A375 (cell line): ENCODE results near the gene MISP3. TPM values are rescaled to one million over a fixed set of nuclear protein-coding genes. Genes with fewer than 3 reads are reported as not detected.

Experiments used
- total RNA-seq: library from RNA; depleted of rRNA; stranded (reverse); fragments of >200 nt; shearing (Covaris generic); gene quantifications from 2 replicates; pipeline ENCODE4 v1.2.3, GENCODE V29; 2014; rRNA removed

Gene MISP3
- total RNA-seq = 0.82 and 2.6 TPM in 2 replicates

DNA sequence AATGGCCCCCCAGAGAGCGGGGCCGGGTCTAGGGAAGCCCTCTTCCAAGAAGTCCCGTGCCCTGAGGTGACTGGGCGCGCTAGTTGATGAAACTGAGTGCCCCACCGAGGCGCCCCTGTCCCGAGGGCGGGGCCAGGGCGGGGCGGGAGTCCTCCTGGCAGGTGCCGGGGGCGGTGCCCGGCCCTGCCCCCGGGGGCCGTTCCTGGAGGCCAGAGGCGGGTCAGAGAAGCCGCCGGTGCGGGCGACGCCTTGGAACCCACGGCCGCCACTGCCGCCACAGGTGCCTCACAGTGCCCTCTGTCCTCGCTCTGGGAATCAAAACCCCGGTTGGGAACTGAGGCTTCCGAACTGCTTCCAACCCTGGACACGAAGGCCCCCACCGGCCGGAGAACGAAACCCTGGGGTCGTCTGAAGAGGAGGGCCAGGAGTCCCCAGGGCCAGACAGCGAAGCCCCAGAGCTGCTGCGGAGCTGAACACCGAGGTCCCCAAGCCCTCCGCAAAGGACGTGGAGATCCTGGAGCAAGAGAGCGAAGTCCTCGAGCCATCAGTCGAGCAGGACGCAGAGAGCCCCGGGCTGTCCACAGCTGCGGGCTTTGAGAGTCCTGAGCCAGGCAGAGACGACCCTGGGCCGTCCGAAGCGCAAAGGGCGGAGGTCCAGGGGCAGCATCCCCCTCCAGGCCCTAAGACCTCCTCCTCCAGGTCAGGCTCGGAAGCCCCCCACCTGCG is at the start of gene MISP3:
MISP3 (plus strand) TSS at position 252 of the 726 bp plus-strand sequence. CDS start 524 bp downstream, outside the sequence.

DNA sequence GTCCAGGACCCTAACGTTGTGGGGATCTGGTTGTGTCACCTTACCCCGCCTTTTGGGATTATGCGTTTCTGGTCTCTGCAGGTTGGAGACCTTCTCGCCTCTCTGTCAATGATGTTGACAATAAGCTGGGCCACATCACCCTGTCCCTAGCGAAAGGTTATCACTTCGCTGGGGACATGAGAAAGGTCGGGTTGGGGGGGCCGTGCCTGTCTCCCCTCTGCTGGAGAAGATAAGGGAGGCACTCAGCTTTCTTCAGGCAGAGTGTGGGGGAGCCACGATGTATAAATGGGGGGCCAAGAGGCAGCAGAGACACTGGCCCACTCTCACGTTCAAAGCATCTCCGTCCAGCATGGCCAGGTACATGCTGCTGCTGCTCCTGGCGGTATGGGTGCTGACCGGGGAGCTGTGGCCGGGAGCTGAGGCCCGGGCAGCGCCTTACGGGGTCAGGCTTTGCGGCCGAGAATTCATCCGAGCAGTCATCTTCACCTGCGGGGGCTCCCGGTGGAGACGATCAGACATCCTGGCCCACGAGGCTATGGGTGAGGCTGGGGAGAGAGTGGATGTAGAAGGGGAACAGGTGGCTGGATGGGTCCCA is 44.6 kb upstream of the MISP3 start, which contains the start of gene RLN3:
RLN3 (plus strand) TSS at position 293 of the 595 bp plus-strand sequence; CDS start at position 350, 57 bp downstream.

DNA sequence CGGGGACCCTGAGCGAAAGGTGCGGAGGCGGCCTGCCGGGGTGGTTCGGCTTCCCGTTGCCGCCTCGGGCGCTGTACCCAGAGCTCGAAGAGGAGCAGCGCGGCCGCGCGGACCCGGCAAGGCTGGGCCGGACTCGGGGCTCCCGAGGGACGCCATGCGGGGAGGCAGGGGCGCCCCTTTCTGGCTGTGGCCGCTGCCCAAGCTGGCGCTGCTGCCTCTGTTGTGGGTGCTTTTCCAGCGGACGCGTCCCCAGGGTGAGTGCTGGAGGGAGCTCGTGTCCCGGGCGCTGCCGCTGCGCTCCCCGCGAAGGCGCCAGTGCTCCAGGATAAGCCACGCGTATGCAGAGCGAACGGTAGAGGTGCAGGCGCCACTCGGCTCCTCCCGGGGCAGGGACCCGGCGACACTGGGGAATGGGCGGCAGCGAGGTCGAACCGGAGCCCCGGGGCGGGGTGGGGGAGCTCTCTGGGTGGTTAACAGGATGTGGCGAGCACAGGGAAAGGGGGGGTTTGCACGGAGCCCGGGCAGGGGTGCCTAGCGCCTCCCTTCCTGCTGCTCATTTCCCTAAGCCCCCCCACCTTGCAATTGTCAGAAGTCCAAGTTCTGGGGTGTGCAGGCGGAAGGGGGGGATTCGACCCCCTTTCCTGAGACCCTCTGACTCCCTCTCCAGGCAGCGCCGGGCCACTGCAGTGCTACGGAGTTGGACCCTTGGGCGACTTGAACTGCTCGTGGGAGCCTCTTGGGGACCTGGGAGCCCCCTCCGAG is 40.7 kb upstream of the MISP3 start, which contains the start of gene IL27RA:
IL27RA (plus strand) TSS at position 44 of the 762 bp plus-strand sequence; CDS start at position 155, 111 bp downstream.

DNA sequence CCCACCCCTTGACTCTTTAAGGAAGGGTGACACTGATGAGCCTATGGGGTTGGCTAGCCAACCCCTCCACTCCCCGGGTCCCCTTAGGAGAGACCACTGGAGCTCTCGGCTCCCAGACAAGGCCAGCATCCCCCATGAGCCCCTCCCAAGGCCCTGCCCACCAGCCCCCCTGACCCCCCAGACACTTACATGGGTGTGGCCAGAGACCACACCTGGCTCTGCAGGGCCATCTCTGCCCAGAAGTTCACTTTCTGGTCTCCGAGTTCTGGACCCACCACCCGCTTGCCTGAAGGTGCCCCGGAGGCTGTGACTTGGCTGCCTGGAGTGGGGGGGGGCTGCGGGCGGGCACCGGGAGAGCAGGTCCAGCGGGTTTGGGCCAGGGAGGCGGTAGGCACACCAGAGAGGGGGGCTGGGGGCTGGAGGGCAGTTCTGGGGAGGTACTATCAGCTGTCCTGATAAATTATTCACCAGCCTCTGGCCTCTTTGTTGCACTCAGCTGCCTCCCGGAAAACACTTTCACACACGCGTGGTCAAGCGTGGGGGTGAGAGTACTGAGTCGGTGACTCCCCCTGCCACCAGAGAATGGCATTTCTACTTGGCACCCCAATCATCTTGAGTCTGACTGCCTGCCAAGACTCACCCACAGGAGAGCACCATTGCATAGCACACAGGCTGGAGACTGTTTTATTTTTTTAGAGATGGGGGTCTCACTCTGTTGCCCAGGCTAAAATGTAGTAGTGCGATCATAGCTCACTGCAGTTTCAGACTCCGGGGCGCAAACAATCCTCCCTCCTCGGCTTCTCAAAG is 10.6 kb upstream of the MISP3 start, which contains the start of gene PALM3:
PALM3 (minus strand) TSS at position 326 of the 807 bp plus-strand sequence; CDS start at position 230, 96 bp downstream.

DNA sequence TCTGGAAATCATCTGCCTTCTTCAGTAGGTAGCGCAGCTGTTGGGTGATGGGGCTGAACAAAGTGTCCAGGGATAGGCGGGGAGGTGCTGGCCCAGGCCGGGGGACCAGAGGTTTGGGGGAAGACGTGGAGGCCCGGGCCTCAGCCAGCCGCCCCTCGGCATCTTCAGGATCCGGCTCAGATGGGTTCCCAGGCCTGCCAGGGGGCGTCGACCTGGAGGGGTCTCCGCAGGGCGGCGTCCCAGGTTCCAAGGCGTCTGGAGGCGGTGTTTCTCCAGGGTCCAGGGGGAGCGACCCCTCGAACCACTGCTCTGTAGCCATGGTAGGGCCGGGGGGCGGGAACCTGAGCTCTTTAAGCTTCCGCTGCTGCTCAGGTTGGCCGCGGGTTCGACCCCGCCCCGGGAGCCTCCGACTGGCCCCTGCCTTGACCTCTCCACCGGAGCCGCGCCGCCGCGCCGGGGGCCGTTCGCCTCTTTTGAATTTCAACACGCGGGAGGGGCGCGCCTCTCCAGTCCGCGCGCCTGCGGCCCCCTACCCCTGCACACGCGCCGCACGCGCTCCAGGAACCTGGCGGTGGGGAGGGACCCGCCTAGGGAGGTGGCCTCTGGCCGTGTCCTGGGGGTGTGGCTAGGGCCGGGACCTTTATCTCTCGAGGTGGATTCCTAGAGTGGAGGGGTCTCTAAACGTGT is 12.9 kb downstream of the MISP3 start, which contains the start of gene C19orf67:
C19orf67 (minus strand) TSS at position 475 of the 687 bp plus-strand sequence; CDS start at position 319, 156 bp downstream.

DNA sequence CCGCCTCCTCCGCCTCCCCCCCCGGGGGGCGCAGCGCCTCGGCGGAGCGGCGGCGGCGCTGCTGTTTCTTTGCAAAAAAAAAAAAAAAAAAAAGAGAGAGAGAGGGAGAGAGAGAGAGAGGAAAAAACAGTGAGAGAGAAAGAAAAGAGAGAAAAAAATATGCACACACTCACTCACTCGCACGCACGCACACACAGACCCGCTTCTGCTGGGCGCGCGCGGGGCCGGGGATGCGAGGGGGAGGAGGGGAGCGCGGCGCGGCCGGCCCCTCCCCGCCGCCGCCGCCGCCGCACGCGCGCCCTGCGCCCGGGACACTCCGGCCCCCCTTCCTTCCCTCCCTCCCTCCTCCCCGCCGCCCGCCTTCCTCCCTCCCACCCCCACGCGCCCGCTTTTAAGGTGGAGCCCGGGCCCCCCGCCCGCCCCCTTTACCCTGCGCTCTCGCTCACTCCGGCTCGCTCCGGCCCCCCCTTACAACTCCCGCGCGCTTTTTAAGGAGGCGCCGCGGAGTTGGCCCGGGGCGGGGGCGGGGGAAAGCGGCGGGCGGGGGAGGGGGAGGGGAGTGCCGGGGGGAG is 18.0 kb downstream of the MISP3 start, which contains the start of gene SAMD1:
SAMD1 (minus strand) TSS at position 243 of the 572 bp plus-strand sequence.

DNA sequence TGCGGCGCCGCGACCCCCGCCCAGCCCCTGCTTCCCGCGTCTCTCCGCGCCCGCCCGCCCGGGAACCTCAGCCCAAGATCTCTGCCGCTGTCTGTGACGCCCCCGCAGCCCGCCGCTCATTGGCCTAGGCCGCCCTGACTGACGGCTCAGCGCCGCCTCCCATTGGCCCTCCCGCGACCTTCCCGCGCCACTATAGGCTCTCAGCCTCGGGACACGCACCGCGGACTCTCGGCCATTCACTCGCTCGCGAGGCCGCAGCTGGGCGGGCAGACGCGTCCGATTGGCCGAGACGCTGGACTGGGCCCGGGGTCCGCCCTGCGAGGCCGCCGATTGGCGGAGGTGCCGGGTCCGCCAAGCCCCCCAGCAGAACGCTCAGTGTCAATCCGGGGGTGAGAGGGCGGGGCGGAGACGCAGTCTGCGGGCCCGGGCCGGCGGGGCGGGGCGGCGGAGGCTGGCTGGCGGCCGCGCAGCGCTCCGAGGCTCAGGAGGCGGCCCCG is 45.1 kb downstream of the MISP3 start, which contains the start of gene PRKACA:
PRKACA (minus strand) TSS at position 95 of the 497 bp plus-strand sequence. CDS start 215 bp downstream, outside the sequence.

Other genes starting within 250 kb of the MISP3 start
- gene NANOS3, start 195.7 kb upstream of the MISP3 start, total RNA-seq = not detected in 2 replicates
- 3.0 and 5.6 TPM in 2 replicates for gene BRME1, start 166.7 kb upstream of the MISP3 start, total RNA-seq
- gene CC2D1A, start 166.6 kb upstream of the MISP3 start, total RNA-seq = 44.1 and 52.4 TPM in 2 replicates
- 0.24 TPM in 1 of 2 replicates, not detected in the other for gene PODNL1, start 134.4 kb upstream of the MISP3 start, total RNA-seq
- 54.0 and 59.6 TPM in 2 replicates for gene DCAF15, start 120.3 kb upstream of the MISP3 start, total RNA-seq
- gene RFX1, start 66.5 kb upstream of the MISP3 start, total RNA-seq = 7.1 and 9.0 TPM in 2 replicates
- gene RLN3, start 44.6 kb upstream of the MISP3 start, total RNA-seq = not detected in 2 replicates
- 12.2 and 15.0 TPM in 2 replicates for gene IL27RA, start 41.0 kb upstream of the MISP3 start, total RNA-seq
- 1.1 TPM in 2 replicates for gene PALM3, start 10.7 kb upstream of the MISP3 start, total RNA-seq
- not detected in 2 replicates for gene C19orf67, start 13.0 kb downstream of the MISP3 start, total RNA-seq
- 61.4 and 76.1 TPM in 2 replicates for gene SAMD1, start 18.0 kb downstream of the MISP3 start, total RNA-seq
- 31.3 and 39.7 TPM in 2 replicates for gene PRKACA, start 45.0 kb downstream of the MISP3 start, total RNA-seq
- 40.6 and 44.3 TPM in 2 replicates for gene ASF1B, start 63.8 kb downstream of the MISP3 start, total RNA-seq
- gene ADGRL1, start 133.4 kb downstream of the MISP3 start, total RNA-seq = 15.2 and 16.1 TPM in 2 replicates